ENCODE measurements around the gene MED27. TPM values are rescaled to one million over a fixed set of nuclear protein-coding genes. Genes with fewer than 3 reads are reported as not detected.

The MED27 gene
- total and polyA plus RNA-seq, 2 of the 8 experiments (the other 6 are each of a cell fraction or from before 2014, with no cell fraction given): 29.9 to 56.5 TPM

DNA sequence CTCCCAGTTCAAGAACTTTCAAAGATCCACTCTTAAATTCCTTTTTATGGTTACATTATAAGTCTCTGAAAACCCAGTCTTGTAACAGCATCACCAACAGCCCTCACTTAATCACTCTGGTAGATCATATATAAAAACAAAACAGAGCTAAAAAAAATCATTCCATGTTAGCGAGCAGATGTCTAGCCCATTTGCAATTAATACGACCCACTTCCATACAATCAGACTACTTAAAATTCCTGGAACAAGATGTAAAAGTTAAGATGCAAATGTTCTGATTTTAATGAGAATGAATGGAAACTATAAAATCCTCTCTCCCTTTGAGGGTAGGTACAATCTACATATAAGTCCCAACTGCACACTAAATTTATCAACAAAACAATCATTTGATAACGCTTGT lies 167.0 kb downstream of the MED27 start:
- no peaks in the 10 kb centered on the region for H3K23me2 ChIP-seq (ENCODE audit: low read depth, low read length)
- no peak overlapping the region for H2BK120ac ChIP-seq (replicated peaks; ENCODE audit: low read depth, low read length)
- no peak overlapping the region for H4K8ac ChIP-seq (ENCODE audit: extremely low read depth, insufficient read depth, low read length)
- no peaks in the 10 kb centered on the region for H3K79me1 ChIP-seq (ENCODE audit: low read depth, low read length)
- no peak overlapping the region for H3K9ac ChIP-seq (replicated peaks in 1 of 4; ENCODE audit: extremely low read depth in 1 of 4, low read depth in 3 of 4, low read length in 3 of 4)
- H2BK15ac ChIP-seq (ENCODE audit: low read length): no peak overlapping the region
- CTCF ChIA-PET (ENCODE audit: partially characterized antibody): interaction anchor here (0.5 kb wide), 1 partner anchor 9 kb away, joined by 3 read pairs; no protein-coding TSS in a partner anchor
- H3K36me3 ChIP-seq (ENCODE audit: control insufficient read depth in 2 of 4, insufficient read depth in 4 of 4, low read length in 3 of 4): no peaks in the 10 kb centered on the region
- H3K27ac ChIP-seq (ENCODE audit: low read depth, low read length): no peak overlapping the region
- H3K56ac ChIP-seq (replicated peaks; ENCODE audit: insufficient read length, low read depth, low read length): no peak overlapping the region
- no peaks in the 10 kb centered on the region for H3K27me3 ChIP-seq (replicated peaks in 1 of 4; ENCODE audit: control insufficient read depth in 3 of 4, extremely low read depth in 1 of 4, insufficient read depth in 3 of 4, low read length in 3 of 4)
- POLR2A ChIA-PET (ENCODE audit: partially characterized antibody): no interaction called here
- DNase-seq (ENCODE audit: low read depth in 1 of 2, low spot score in 2 of 2): no peak
- TF ChIP-seq EGR1 (IDR thresholded peaks at IDR 0.05; ENCODE audit: borderline replicate concordance, low read depth, low read length): no peak
- TF ChIP-seq SP4 (IDR thresholded peaks at IDR 0.05; ENCODE audit: low read length): no peak
- TF ChIP-seq SP1 (IDR thresholded peaks at IDR 0.05; ENCODE audit: low read depth, low read length): no peak
- no peak for TF ChIP-seq ZNF274 (IDR thresholded peaks at IDR 0.05; ENCODE audit: borderline replicate concordance, extremely low read depth, low read length)
- no peak for TF ChIP-seq RXRA (IDR thresholded peaks at IDR 0.05; ENCODE audit: insufficient read depth, low read depth, low read length)
- no peak for TF ChIP-seq GABPA (IDR thresholded peaks at IDR 0.05; ENCODE audit: borderline replicate concordance, insufficient read depth, low read length)
- TF ChIP-seq PHF8 (conservative IDR thresholded peaks at IDR 0.05; ENCODE audit: low read depth, low read length): no peak
- no peak for TF ChIP-seq CEBPB (IDR thresholded peaks at IDR 0.05; ENCODE audit: low read depth, low read length)
- no peak for TF ChIP-seq HDAC6 (IDR thresholded peaks at IDR 0.05; ENCODE audit: low read depth, low read length)
- no peak for TF ChIP-seq JUND (IDR thresholded peaks at IDR 0.05; ENCODE audit: low read length)
- no peak for TF ChIP-seq SAP30 (IDR thresholded peaks at IDR 0.05; ENCODE audit: insufficient read depth, insufficient replicate concordance, low read length)
- TF ChIP-seq SIN3A (conservative IDR thresholded peaks at IDR 0.05 in 1 of 2, IDR thresholded peaks at IDR 0.05 in 1 of 2; ENCODE audit: low read depth in 1 of 2, low read length in 2 of 2): no peak
- TF ChIP-seq FOSL1 (IDR thresholded peaks at IDR 0.05; ENCODE audit: insufficient read depth, low read depth, low read length): no peak
- no peak for TF ChIP-seq SIRT6 (IDR thresholded peaks at IDR 0.05; ENCODE audit: low read length)
- no peak overlapping the region for H4K91ac ChIP-seq (replicated peaks; ENCODE audit: insufficient read length, low read length)
- H3K18ac ChIP-seq (ENCODE audit: extremely low read depth, low read length): no peak overlapping the region
- no peak for FAIRE-seq
- H3K14ac ChIP-seq (ENCODE audit: insufficient read length): no peak overlapping the region
- H3K4me1 ChIP-seq (replicated peaks in 1 of 4; ENCODE audit: control insufficient read depth in 3 of 4, insufficient read depth in 4 of 4, low read length in 3 of 4): peaks cover 0 to 6% (median 1%) of the 10 kb centered on the region in 4 experiments; a peak in 4 of 7 replicates
- no peak overlapping the region for H3K4me2 ChIP-seq (ENCODE audit: insufficient read depth in 1 of 2, low read depth in 2 of 2, low read length in 2 of 2)
- H2AFZ ChIP-seq (ENCODE audit: low read length): no peak overlapping the region
- no peak overlapping the region for H2AK5ac ChIP-seq (ENCODE audit: low read depth, low read length)
- no peak overlapping the region for H2BK5ac ChIP-seq (ENCODE audit: low read depth, low read length)
- H3K4ac ChIP-seq (replicated peaks; ENCODE audit: insufficient read length, low read depth, low read length): no peak overlapping the region
- no peak overlapping the region for H3K4me3 ChIP-seq (ENCODE audit: extremely low read depth in 1 of 4, insufficient read depth in 2 of 4, low read depth in 3 of 4, low read length in 4 of 4)
- no peak overlapping the region for H4K5ac ChIP-seq (ENCODE audit: insufficient read length, low read depth, low read length)
- H3K79me2 ChIP-seq (ENCODE audit: control insufficient read depth in 1 of 2, insufficient read depth in 2 of 2, low read length in 2 of 2): no peaks in the 10 kb centered on the region; a peak in 2 of 4 replicates
- H2BK20ac ChIP-seq (ENCODE audit: low read length): no peak overlapping the region
- no peak overlapping the region for H3K23ac ChIP-seq (ENCODE audit: insufficient read length)
- no peak overlapping the region for H2BK12ac ChIP-seq (ENCODE audit: low read depth, low read length)
- H4K20me1 ChIP-seq (replicated peaks in 1 of 2; ENCODE audit: control insufficient read depth in 1 of 2, insufficient read depth in 2 of 2, low read length in 2 of 2): peaks cover 1 to 2% of the 10 kb centered on the region in 2 experiments
- H3K9me3 ChIP-seq (ENCODE audit: insufficient read depth in 2 of 2, low read depth in 1 of 2, low read length in 1 of 2): no peaks in the 10 kb centered on the region
- 90% methylated on average over 3 of the region's 3 CpGs; no CpG with 5 or more reads in 1 of the 2 experiments for WGBS, 2 experiments (ENCODE audit: extremely low coverage in 1 of 2, insufficient coverage in 1 of 2, insufficient read length in 1 of 2, insufficient replicate concordance in 2 of 2, low coverage in 1 of 2, low lambda C conversion rate in 2 of 2, missing lambda C conversion rate in 1 of 2)
